Trophoblast cell (in vitro differentiated cells and primary cell): Measurements from ENCODE around the gene EPYC.

Experiments
- DNase-seq, 2 donors: peaks; one replicate each; pipeline ENCODE4 v3.0.0-alpha.2; 2016
- H2AFZ ChIP-seq: 2 replicates; pipeline ENCODE4 v1.6.1; 2013; ENCODE audit warnings: low read length, moderate library complexity, mild to moderate bottlenecking; ENCODE audit not compliant: insufficient read depth, poor library complexity
- H2AK5ac ChIP-seq: 2 replicates; pipeline ENCODE4 v1.6.1; 2013; ENCODE audit warnings: mild to moderate bottlenecking, low read length
- H2BK120ac ChIP-seq: 2 replicates; pipeline ENCODE4 v1.6.1; 2013; ENCODE audit warnings: low read length, mild to moderate bottlenecking, moderate library complexity; ENCODE audit not compliant: insufficient read depth, poor library complexity
- H2BK12ac ChIP-seq: 2 replicates; pipeline ENCODE4 v1.6.1; 2013; ENCODE audit warnings: mild to moderate bottlenecking, low read length, moderate library complexity
- H2BK5ac ChIP-seq: 2 replicates; pipeline ENCODE4 v1.6.1; 2013; ENCODE audit warnings: low read length, low read depth, moderate library complexity, mild to moderate bottlenecking; ENCODE audit not compliant: poor library complexity
- H3K14ac ChIP-seq: 2 replicates; pipeline ENCODE4 v1.6.1; 2013; ENCODE audit warnings: mild to moderate bottlenecking, low read length
- H3K18ac ChIP-seq: 2 replicates; pipeline ENCODE4 v1.6.1; 2013; ENCODE audit warnings: mild to moderate bottlenecking, low read length
- H3K23ac ChIP-seq: 2 replicates; pipeline ENCODE4 v1.6.1; 2013; ENCODE audit warnings: low read length
- H3K27ac ChIP-seq: 2 replicates; pipeline ENCODE4 v1.5.1; 2013; ENCODE audit warnings: low read depth, mild to moderate bottlenecking, inconsistent platforms, low read length, moderate library complexity
- H3K27me3 ChIP-seq: 2 replicates; pipeline ENCODE4 v1.6.1; 2013; ENCODE audit warnings: inconsistent platforms, mild to moderate bottlenecking, low read length, moderate library complexity; ENCODE audit not compliant: insufficient read depth
- H3K36me3 ChIP-seq, 2 experiments: 1 replicate in 1 of 2; 2 replicates in 1 of 2; pipeline ENCODE4 v1.6.1; 2013; ENCODE audit warnings: low read length in 2 of 2, mild to moderate bottlenecking in 2 of 2, moderate library complexity in 1 of 2; ENCODE audit not compliant: insufficient read depth in 2 of 2, control insufficient read depth in 1 of 2
- H3K4ac ChIP-seq: 2 replicates; pipeline ENCODE4 v1.6.1; 2013; ENCODE audit warnings: low read depth, mild to moderate bottlenecking, low read length, moderate library complexity
- H3K4me1 ChIP-seq, 2 experiments: 1 replicate in 1 of 2; 2 replicates in 1 of 2; pipeline ENCODE4 v1.6.1; 2013; ENCODE audit warnings: low read length in 2 of 2, mild to moderate bottlenecking in 2 of 2, moderate library complexity in 1 of 2; ENCODE audit not compliant: insufficient read depth in 2 of 2, control insufficient read depth in 1 of 2
- H3K4me2 ChIP-seq: 2 replicates; pipeline ENCODE4 v1.6.1; 2013; ENCODE audit warnings: inconsistent platforms, mild to moderate bottlenecking, low read length, moderate library complexity
- H3K4me3 ChIP-seq: 2 replicates; pipeline ENCODE4 v1.5.1; 2013; ENCODE audit warnings: mild to moderate bottlenecking, low read depth, low read length, inconsistent platforms
- H3K79me1 ChIP-seq: one replicate; pipeline ENCODE4 v1.6.1; 2013; ENCODE audit warnings: low read length
- H3K79me2 ChIP-seq: 2 replicates; pipeline ENCODE4 v1.6.1; 2013; ENCODE audit warnings: low read length, mild to moderate bottlenecking; ENCODE audit not compliant: control insufficient read depth, insufficient read depth, poor library complexity
- H3K9ac ChIP-seq: 2 replicates; pipeline ENCODE4 v1.6.1; 2013; ENCODE audit warnings: mild to moderate bottlenecking, low read length
- H3K9me3 ChIP-seq: 2 replicates; pipeline ENCODE4 v1.6.1; 2013; ENCODE audit warnings: low read depth, mild to moderate bottlenecking, control low read depth, inconsistent platforms, low read length; ENCODE audit not compliant: insufficient read depth
- H4K12ac ChIP-seq: 2 replicates; pipeline ENCODE4 v1.6.1; 2013; ENCODE audit warnings: low read depth, mild to moderate bottlenecking, low read length, moderate library complexity
- H4K8ac ChIP-seq: 2 replicates; pipeline ENCODE4 v1.6.1; 2013; ENCODE audit warnings: low read depth, mild to moderate bottlenecking, low read length, moderate library complexity
- H4K91ac ChIP-seq: one replicate; pipeline ENCODE4 v1.6.1; 2013; ENCODE audit warnings: low read depth, mild to moderate bottlenecking, low read length, moderate library complexity
- WGBS: extraction: QIAGEN DNeasy Blood & Tissue Kit; methylation state at CpG from one replicate; pipeline ENCODE4 v1.1.7; 2013; ENCODE audit warnings: missing lambda C conversion rate; ENCODE audit not compliant: insufficient read length, insufficient coverage; ENCODE audit errors: extremely low coverage; 5-methylcytosine and 5-hydroxymethylcytosine counted together

Gene EPYC

GRCh38 chr12:90925562-90925961 lies 79.2 kb downstream of the EPYC start:
- H2BK120ac ChIP-seq: no peak overlapping the region
- no CpG with 5 or more reads among the region's 5 CpGs for WGBS

GRCh38 chr12:90924406-90924805 lies 80.4 kb downstream of the EPYC start:
- Histone ChIP-seq H3K4me3 (no peak overlapping the region), H3K27ac (no peak overlapping the region), H3K4me1 (no peaks in the 10 kb centered on the region), H3K79me2 (no peaks in the 10 kb centered on the region), H4K8ac (no peak overlapping the region), H2AK5ac (no peak overlapping the region), H2BK12ac (no peak overlapping the region), H3K9me3 (no peaks in the 10 kb centered on the region), H3K36me3 (no peaks in the 10 kb centered on the region), H2BK120ac (no peak overlapping the region), H4K12ac (no peak overlapping the region), H3K9ac (no peak overlapping the region), H3K4ac (no peak overlapping the region), H3K23ac (no peak overlapping the region), H3K79me1 (no peaks in the 10 kb centered on the region), H2AFZ (no peak overlapping the region), H3K4me2 (no peak overlapping the region), H2BK5ac (no peak overlapping the region), H3K27me3 (no peaks in the 10 kb centered on the region), H3K14ac (no peak overlapping the region), H3K18ac (no peak overlapping the region), H4K91ac (no peak overlapping the region)
- no CpG with 5 or more reads among the region's 1 CpG for WGBS
- no peak for DNase-seq

More at GRCh38 chr12:90925562-90925961, 79.2 kb downstream of the EPYC start:
- Histone ChIP-seq H3K4me2 (no peak overlapping the region), H2AK5ac (no peak overlapping the region), H3K14ac (no peak overlapping the region), H3K4ac (no peak overlapping the region), H3K36me3 (no peaks in the 10 kb centered on the region), H3K9ac (no peak overlapping the region), H3K18ac (no peak overlapping the region), H3K27me3 (no peaks in the 10 kb centered on the region), H2BK5ac (no peak overlapping the region), H3K9me3 (no peaks in the 10 kb centered on the region), H4K91ac (no peak overlapping the region), H3K79me2 (no peaks in the 10 kb centered on the region), H3K79me1 (no peaks in the 10 kb centered on the region), H4K8ac (no peak overlapping the region), H3K23ac (no peak overlapping the region), H3K4me3 (no peak overlapping the region), H2AFZ (no peak overlapping the region), H3K27ac (no peak overlapping the region), H2BK12ac (no peak overlapping the region), H4K12ac (no peak overlapping the region), H3K4me1 (no peaks in the 10 kb centered on the region)
- DNase-seq: no peak

GRCh38 chr12:90922145-90922627 lies 82.6 kb downstream of the EPYC start:
- H3K4me1 ChIP-seq: no peaks in the 10 kb centered on the region
- H2BK5ac ChIP-seq: no peak overlapping the region
- no peak overlapping the region for H2BK12ac ChIP-seq
- no peak overlapping the region for H4K8ac ChIP-seq
- no peak overlapping the region for H3K4me2 ChIP-seq
- no peak overlapping the region for H2BK120ac ChIP-seq
- no peaks in the 10 kb centered on the region for H3K36me3 ChIP-seq
- no peak overlapping the region for H3K14ac ChIP-seq
- no peak overlapping the region for H3K27ac ChIP-seq
- no peak overlapping the region for H3K4ac ChIP-seq
- H2AFZ ChIP-seq: no peak overlapping the region
- H3K9me3 ChIP-seq: no peaks in the 10 kb centered on the region
- H3K27me3 ChIP-seq: no peaks in the 10 kb centered on the region
- H4K91ac ChIP-seq: no peak overlapping the region
- H3K18ac ChIP-seq: no peak overlapping the region
- DNase-seq: no peak
- no peaks in the 10 kb centered on the region for H3K79me2 ChIP-seq
- H3K9ac ChIP-seq: no peak overlapping the region
- no peaks in the 10 kb centered on the region for H3K79me1 ChIP-seq
- no peak overlapping the region for H4K12ac ChIP-seq
- H3K4me3 ChIP-seq: no peak overlapping the region
- H3K23ac ChIP-seq: no peak overlapping the region
- no peak overlapping the region for H2AK5ac ChIP-seq

GRCh38 chr12:90921536-90921935 lies 83.2 kb downstream of the EPYC start:
- Histone ChIP-seq H3K9ac (no peak overlapping the region), H3K23ac (no peak overlapping the region), H3K14ac (no peak overlapping the region), H2BK5ac (no peak overlapping the region), H2BK12ac (no peak overlapping the region), H3K4me1 (no peaks in the 10 kb centered on the region), H4K8ac (no peak overlapping the region), H4K12ac (no peak overlapping the region), H3K36me3 (no peaks in the 10 kb centered on the region), H2AFZ (no peak overlapping the region), H3K79me2 (no peaks in the 10 kb centered on the region), H3K4ac (no peak overlapping the region), H2AK5ac (no peak overlapping the region), H3K27me3 (no peaks in the 10 kb centered on the region), H3K18ac (no peak overlapping the region), H2BK120ac (no peak overlapping the region), H3K79me1 (no peaks in the 10 kb centered on the region), H4K91ac (no peak overlapping the region), H3K9me3 (no peaks in the 10 kb centered on the region), H3K4me2 (no peak overlapping the region), H3K27ac (no peak overlapping the region), H3K4me3 (no peak overlapping the region)
- no CpG with 5 or more reads among the region's 1 CpG for WGBS
- DNase-seq: no peak
